ENCODE measurements around the gene SLC9C2. TPM values are rescaled to one million over a fixed set of nuclear protein-coding genes. Genes with fewer than 3 reads are reported as not detected.
"Not testable (repeated sequence)": the region's sequence is repeated elsewhere in the genome, so short reads cannot be mapped to it uniquely, and the experiment has no call there.

The SLC9C2 gene
- not detected for total RNA-seq

- H3K4me3 Mint-ChIP-seq, result no peak within 1 kb of the TSS
- H3K9me3 Mint-ChIP-seq, result no peaks in the 10 kb centered on the region
- H3K4me1 Mint-ChIP-seq (ENCODE audit: low read depth), result no peaks in the 10 kb centered on the region
- DNase-seq, result no peak
- H3K27me3 Mint-ChIP-seq (ENCODE audit: low read depth), result peaks cover 5% of the 10 kb centered on the region
- H3K36me3 Mint-ChIP-seq (ENCODE audit: insufficient read depth), result no peaks in the 10 kb centered on the region
- ATAC-seq, result no peak
Observed at GRCh38 chr1:173603056-173603591, at the start of gene SLC9C2. TSS of gene SLC9C2 (minus strand) at chr1:173603072. CDS start at chr1:173601776, 1,296 bp downstream.

GRCh38 chr1:173648880-173649605 lies 46.2 kb upstream of the SLC9C2 start:
- DNase-seq (no peak), ATAC-seq (no peak)
- no peaks in the 10 kb centered on the region for H3K4me1 Mint-ChIP-seq (ENCODE audit: low read depth)
- H3K4me3 Mint-ChIP-seq, result no peak overlapping the region
- no peaks in the 10 kb centered on the region for H3K36me3 Mint-ChIP-seq (ENCODE audit: insufficient read depth)
- H3K9me3 Mint-ChIP-seq, result no peaks in the 10 kb centered on the region
- peaks cover 5% of the 10 kb centered on the region for H3K27me3 Mint-ChIP-seq (ENCODE audit: low read depth)

GRCh38 chr1:173646656-173647055 lies 43.8 kb upstream of the SLC9C2 start:
- H3K4me1 Mint-ChIP-seq (ENCODE audit: low read depth), result no peaks in the 10 kb centered on the region
- H3K27me3 Mint-ChIP-seq (ENCODE audit: low read depth), result peaks cover 3% of the 10 kb centered on the region
- H3K9me3 Mint-ChIP-seq, result no peaks in the 10 kb centered on the region
- H3K4me3 Mint-ChIP-seq, result no peak overlapping the region
- DNase-seq (no peak), ATAC-seq (no peak)
- no peaks in the 10 kb centered on the region for H3K36me3 Mint-ChIP-seq (ENCODE audit: insufficient read depth)

GRCh38 chr1:173642450-173643139 lies 39.7 kb upstream of the SLC9C2 start:
- H3K9me3 Mint-ChIP-seq, result not testable (repeated sequence)

GRCh38 chr1:173639102-173639501 lies 36.2 kb upstream of the SLC9C2 start:
- Mint-ChIP-seq H3K4me1 (ENCODE audit: low read depth) (no peaks in the 10 kb centered on the region), H3K9me3 (peaks cover 8% of the 10 kb centered on the region), H3K27me3 (ENCODE audit: low read depth) (no peaks in the 10 kb centered on the region), H3K36me3 (ENCODE audit: insufficient read depth) (no peaks in the 10 kb centered on the region), H3K4me3 (no peak overlapping the region)
- ATAC-seq, result no peak
- DNase-seq, result no peak

More at GRCh38 chr1:173642450-173643139, 39.7 kb upstream of the SLC9C2 start:
- H3K4me1 Mint-ChIP-seq (ENCODE audit: low read depth); H3K36me3 Mint-ChIP-seq (ENCODE audit: insufficient read depth); DNase-seq; ATAC-seq; H3K4me3 Mint-ChIP-seq; H3K27me3 Mint-ChIP-seq (ENCODE audit: low read depth): not testable (repeated sequence)

- Mint-ChIP-seq H3K4me1 (ENCODE audit: low read depth) (no peaks in the 10 kb centered on the region), H3K4me3 (no peak overlapping the region), H3K27me3 (ENCODE audit: low read depth) (no peaks in the 10 kb centered on the region), H3K9me3 (peaks cover 8% of the 10 kb centered on the region), H3K36me3 (ENCODE audit: insufficient read depth) (no peaks in the 10 kb centered on the region)
- DNase-seq (no peak), ATAC-seq (no peak)
Observed at GRCh38 chr1:173638043-173639021, 35.5 kb upstream of the SLC9C2 start.

- H3K4me3 Mint-ChIP-seq; H3K4me1 Mint-ChIP-seq (ENCODE audit: low read depth); H3K36me3 Mint-ChIP-seq (ENCODE audit: insufficient read depth); DNase-seq; H3K27me3 Mint-ChIP-seq (ENCODE audit: low read depth); H3K9me3 Mint-ChIP-seq; ATAC-seq: not testable (repeated sequence)
Observed at GRCh38 chr1:173637236-173638042, 34.6 kb upstream of the SLC9C2 start.

GRCh38 chr1:173635116-173635515 lies 32.2 kb upstream of the SLC9C2 start, which contains the start of gene TEX50:
TSS of gene TEX50 (plus strand) at chr1:173635338. CDS start at chr1:173635522, 184 bp downstream.
- Mint-ChIP-seq H3K36me3 (ENCODE audit: insufficient read depth) (no peaks in the 10 kb centered on the region), H3K9me3 (peaks cover 8% of the 10 kb centered on the region), H3K4me1 (ENCODE audit: low read depth) (no peaks in the 10 kb centered on the region), H3K4me3 (no peak within 1 kb of the TSS), H3K27me3 (ENCODE audit: low read depth) (no peaks in the 10 kb centered on the region)
- ATAC-seq (no peak), DNase-seq (no peak)

GRCh38 chr1:173628888-173629287 lies 26.0 kb upstream of the SLC9C2 start:
- no peaks in the 10 kb centered on the region for H3K4me1 Mint-ChIP-seq (ENCODE audit: low read depth)
- no peak for DNase-seq
- no peak for ATAC-seq
- no peaks in the 10 kb centered on the region for H3K27me3 Mint-ChIP-seq (ENCODE audit: low read depth)
- no peak overlapping the region for H3K4me3 Mint-ChIP-seq
- no peaks in the 10 kb centered on the region for H3K36me3 Mint-ChIP-seq (ENCODE audit: insufficient read depth)
- H3K9me3 Mint-ChIP-seq, result no peaks in the 10 kb centered on the region

- DNase-seq (no peak), ATAC-seq (no peak)
- no peaks in the 10 kb centered on the region for H3K36me3 Mint-ChIP-seq (ENCODE audit: insufficient read depth)
- H3K27me3 Mint-ChIP-seq (ENCODE audit: low read depth), result no peaks in the 10 kb centered on the region
- H3K4me3 Mint-ChIP-seq, result no peak overlapping the region
- H3K4me1 Mint-ChIP-seq (ENCODE audit: low read depth), result no peaks in the 10 kb centered on the region
- H3K9me3 Mint-ChIP-seq, result peaks cover 4% of the 10 kb centered on the region
Observed at GRCh38 chr1:173627269-173627668, 24.4 kb upstream of the SLC9C2 start.

GRCh38 chr1:173616859-173617258 lies 14.0 kb upstream of the SLC9C2 start:
- peaks cover 29% of the 10 kb centered on the region for H3K9me3 Mint-ChIP-seq
- no peak for DNase-seq
- H3K27me3 Mint-ChIP-seq (ENCODE audit: low read depth), result peaks cover 25% of the 10 kb centered on the region
- H3K4me3 Mint-ChIP-seq, result no peak overlapping the region
- no peak for ATAC-seq
- H3K4me1 Mint-ChIP-seq (ENCODE audit: low read depth), result no peaks in the 10 kb centered on the region
- peaks cover 5% of the 10 kb centered on the region for H3K36me3 Mint-ChIP-seq (ENCODE audit: insufficient read depth)

GRCh38 chr1:173613086-173613485 lies 10.2 kb upstream of the SLC9C2 start:
- H3K36me3 Mint-ChIP-seq (ENCODE audit: insufficient read depth), result not testable (repeated sequence)

GRCh38 chr1:173608503-173609216 lies 5.8 kb upstream of the SLC9C2 start:
- ATAC-seq (no peak), DNase-seq (no peak)
- Mint-ChIP-seq H3K27me3 (ENCODE audit: low read depth) (peaks cover 7% of the 10 kb centered on the region), H3K9me3 (no peaks in the 10 kb centered on the region), H3K36me3 (ENCODE audit: insufficient read depth) (no peaks in the 10 kb centered on the region), H3K4me3 (no peak overlapping the region), H3K4me1 (ENCODE audit: low read depth) (no peaks in the 10 kb centered on the region)

More at GRCh38 chr1:173613086-173613485, 10.2 kb upstream of the SLC9C2 start:
- ATAC-seq; DNase-seq; H3K9me3 Mint-ChIP-seq; H3K4me3 Mint-ChIP-seq; H3K4me1 Mint-ChIP-seq (ENCODE audit: low read depth); H3K27me3 Mint-ChIP-seq (ENCODE audit: low read depth): not testable (repeated sequence)

All from activated T-cell treated with anti-CD3 and anti-CD28 coated beads, Interleukin-2, amount 50 U/mL, for 4 hours (primary cell).